ENCODE data around the gene HASPIN. TPM values are rescaled to one million over a fixed set of nuclear protein-coding genes. Genes with fewer than 3 reads are reported as not detected.

Gene HASPIN
- total and polyA plus RNA-seq, 9 of the 15 experiments (the other 6 are each of a cell fraction or from before 2014, with no cell fraction given), result 0.81 to 13.5 (median 9.9) TPM

DNA sequence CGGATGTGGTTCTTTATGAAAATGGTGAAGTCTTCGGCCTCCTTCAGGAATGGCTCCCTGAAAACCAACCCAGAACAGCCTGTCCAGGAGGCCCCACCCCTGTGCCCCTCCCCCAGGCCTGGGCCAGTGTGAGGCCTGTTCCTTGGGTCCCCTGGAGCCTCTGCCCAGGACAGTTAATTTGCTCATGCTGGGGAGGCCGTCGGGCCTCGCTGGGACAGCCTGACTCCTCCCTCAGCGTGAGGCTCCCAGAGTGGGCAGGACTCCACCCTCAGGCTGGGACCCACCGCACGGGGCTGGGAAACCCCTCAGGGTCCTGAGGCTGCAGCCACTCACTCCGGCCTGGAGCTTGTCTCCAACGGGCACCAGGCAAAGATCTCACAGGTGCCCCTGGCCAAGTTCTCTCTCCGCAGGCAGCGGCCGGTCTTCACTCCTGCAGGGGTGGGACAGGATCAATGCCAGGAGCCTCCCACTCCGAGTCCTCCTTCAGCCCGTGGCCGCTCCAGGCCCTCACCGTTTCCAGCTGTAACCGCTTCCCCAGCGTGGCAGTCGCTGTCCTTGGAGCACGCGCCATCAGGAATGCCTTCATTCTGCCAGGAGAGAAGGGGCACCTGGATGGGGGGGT is 33.5 kb upstream of the HASPIN start (continued):
- no peak for TF ChIP-seq SREBF1 (IDR thresholded peaks at IDR 0.05; ENCODE audit: borderline replicate concordance, low read depth, low read length)
- no peak for TF ChIP-seq ZNF586 (CRISPR knock-in tag; conservative IDR thresholded peaks at IDR 0.05)
- TF ChIP-seq, protein P1, sequence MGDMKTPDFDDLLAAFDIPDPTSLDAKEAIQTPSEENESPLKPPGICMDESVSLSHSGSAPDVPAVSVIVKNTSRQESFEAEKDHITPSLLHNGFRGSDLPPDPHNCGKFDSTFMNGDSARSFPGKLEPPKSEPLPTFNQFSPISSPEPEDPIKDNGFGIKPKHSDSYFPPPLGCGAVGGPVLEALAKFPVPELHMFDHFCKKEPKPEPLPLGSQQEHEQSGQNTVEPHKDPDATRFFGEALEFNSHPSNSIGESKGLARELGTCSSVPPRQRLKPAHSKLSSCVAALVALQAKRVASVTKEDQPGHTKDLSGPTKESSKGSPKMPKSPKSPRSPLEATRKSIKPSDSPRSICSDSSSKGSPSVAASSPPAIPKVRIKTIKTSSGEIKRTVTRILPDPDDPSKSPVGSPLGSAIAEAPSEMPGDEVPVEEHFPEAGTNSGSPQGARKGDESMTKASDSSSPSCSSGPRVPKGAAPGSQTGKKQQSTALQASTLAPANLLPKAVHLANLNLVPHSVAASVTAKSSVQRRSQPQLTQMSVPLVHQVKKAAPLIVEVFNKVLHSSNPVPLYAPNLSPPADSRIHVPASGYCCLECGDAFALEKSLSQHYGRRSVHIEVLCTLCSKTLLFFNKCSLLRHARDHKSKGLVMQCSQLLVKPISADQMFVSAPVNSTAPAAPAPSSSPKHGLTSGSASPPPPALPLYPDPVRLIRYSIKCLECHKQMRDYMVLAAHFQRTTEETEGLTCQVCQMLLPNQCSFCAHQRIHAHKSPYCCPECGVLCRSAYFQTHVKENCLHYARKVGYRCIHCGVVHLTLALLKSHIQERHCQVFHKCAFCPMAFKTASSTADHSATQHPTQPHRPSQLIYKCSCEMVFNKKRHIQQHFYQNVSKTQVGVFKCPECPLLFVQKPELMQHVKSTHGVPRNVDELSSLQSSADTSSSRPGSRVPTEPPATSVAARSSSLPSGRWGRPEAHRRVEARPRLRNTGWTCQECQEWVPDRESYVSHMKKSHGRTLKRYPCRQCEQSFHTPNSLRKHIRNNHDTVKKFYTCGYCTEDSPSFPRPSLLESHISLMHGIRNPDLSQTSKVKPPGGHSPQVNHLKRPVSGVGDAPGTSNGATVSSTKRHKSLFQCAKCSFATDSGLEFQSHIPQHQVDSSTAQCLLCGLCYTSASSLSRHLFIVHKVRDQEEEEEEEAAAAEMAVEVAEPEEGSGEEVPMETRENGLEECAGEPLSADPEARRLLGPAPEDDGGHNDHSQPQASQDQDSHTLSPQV (IDR thresholded peaks at IDR 0.05), result no peak
- TF ChIP-seq FOXK1 (CRISPR knock-in tag; IDR thresholded peaks at IDR 0.05; ENCODE audit: borderline replicate concordance), result no peak
- TF ChIP-seq, protein P2, sequence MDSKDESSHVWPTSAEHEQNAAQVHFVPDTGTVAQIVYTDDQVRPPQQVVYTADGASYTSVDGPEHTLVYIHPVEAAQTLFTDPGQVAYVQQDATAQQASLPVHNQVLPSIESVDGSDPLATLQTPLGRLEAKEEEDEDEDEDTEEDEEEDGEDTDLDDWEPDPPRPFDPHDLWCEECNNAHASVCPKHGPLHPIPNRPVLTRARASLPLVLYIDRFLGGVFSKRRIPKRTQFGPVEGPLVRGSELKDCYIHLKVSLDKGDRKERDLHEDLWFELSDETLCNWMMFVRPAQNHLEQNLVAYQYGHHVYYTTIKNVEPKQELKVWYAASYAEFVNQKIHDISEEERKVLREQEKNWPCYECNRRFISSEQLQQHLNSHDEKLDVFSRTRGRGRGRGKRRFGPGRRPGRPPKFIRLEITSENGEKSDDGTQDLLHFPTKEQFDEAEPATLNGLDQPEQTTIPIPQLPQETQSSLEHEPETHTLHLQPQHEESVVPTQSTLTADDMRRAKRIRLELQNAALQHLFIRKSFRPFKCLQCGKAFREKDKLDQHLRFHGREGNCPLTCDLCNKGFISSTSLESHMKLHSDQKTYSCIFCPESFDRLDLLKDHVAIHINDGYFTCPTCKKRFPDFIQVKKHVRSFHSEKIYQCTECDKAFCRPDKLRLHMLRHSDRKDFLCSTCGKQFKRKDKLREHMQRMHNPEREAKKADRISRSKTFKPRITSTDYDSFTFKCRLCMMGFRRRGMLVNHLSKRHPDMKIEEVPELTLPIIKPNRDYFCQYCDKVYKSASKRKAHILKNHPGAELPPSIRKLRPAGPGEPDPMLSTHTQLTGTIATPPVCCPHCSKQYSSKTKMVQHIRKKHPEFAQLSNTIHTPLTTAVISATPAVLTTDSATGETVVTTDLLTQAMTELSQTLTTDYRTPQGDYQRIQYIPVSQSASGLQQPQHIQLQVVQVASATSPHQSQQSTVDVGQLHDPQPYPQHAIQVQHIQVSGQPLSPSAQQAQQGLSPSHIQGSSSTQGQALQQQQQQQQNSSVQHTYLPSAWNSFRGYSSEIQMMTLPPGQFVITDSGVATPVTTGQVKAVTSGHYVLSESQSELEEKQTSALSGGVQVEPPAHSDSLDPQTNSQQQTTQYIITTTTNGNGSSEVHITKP (IDR thresholded peaks at IDR 0.05; ENCODE audit: partially characterized antibody), result no peak
- TF ChIP-seq SOX6 (IDR thresholded peaks at IDR 0.05), result no peak
- TF ChIP-seq MTA2 (IDR thresholded peaks at IDR 0.05; ENCODE audit: low read depth), result no peak
- no peak for TF ChIP-seq TEAD2 (tag; IDR thresholded peaks at IDR 0.05)
- TF ChIP-seq, protein P3, sequence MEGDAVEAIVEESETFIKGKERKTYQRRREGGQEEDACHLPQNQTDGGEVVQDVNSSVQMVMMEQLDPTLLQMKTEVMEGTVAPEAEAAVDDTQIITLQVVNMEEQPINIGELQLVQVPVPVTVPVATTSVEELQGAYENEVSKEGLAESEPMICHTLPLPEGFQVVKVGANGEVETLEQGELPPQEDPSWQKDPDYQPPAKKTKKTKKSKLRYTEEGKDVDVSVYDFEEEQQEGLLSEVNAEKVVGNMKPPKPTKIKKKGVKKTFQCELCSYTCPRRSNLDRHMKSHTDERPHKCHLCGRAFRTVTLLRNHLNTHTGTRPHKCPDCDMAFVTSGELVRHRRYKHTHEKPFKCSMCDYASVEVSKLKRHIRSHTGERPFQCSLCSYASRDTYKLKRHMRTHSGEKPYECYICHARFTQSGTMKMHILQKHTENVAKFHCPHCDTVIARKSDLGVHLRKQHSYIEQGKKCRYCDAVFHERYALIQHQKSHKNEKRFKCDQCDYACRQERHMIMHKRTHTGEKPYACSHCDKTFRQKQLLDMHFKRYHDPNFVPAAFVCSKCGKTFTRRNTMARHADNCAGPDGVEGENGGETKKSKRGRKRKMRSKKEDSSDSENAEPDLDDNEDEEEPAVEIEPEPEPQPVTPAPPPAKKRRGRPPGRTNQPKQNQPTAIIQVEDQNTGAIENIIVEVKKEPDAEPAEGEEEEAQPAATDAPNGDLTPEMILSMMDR (IDR thresholded peaks at IDR 0.05 in 2 of 3, conservative IDR thresholded peaks at IDR 0.05 in 1 of 3; ENCODE audit: insufficient read depth in 2 of 3, low read depth in 1 of 3, low read length in 3 of 3), result no peak
- no peak for TF ChIP-seq HNRNPL (IDR thresholded peaks at IDR 0.05; ENCODE audit: low read depth, low read length)
- TF ChIP-seq, protein P4, sequence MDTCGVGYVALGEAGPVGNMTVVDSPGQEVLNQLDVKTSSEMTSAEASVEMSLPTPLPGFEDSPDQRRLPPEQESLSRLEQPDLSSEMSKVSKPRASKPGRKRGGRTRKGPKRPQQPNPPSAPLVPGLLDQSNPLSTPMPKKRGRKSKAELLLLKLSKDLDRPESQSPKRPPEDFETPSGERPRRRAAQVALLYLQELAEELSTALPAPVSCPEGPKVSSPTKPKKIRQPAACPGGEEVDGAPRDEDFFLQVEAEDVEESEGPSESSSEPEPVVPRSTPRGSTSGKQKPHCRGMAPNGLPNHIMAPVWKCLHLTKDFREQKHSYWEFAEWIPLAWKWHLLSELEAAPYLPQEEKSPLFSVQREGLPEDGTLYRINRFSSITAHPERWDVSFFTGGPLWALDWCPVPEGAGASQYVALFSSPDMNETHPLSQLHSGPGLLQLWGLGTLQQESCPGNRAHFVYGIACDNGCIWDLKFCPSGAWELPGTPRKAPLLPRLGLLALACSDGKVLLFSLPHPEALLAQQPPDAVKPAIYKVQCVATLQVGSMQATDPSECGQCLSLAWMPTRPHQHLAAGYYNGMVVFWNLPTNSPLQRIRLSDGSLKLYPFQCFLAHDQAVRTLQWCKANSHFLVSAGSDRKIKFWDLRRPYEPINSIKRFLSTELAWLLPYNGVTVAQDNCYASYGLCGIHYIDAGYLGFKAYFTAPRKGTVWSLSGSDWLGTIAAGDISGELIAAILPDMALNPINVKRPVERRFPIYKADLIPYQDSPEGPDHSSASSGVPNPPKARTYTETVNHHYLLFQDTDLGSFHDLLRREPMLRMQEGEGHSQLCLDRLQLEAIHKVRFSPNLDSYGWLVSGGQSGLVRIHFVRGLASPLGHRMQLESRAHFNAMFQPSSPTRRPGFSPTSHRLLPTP (IDR thresholded peaks at IDR 0.05; ENCODE audit: borderline replicate concordance, extremely low read depth, insufficient read length), result no peak
- no peak for TF ChIP-seq KHSRP (IDR thresholded peaks at IDR 0.05)
- TF ChIP-seq SPI1 (IDR thresholded peaks at IDR 0.05; ENCODE audit: borderline replicate concordance, low read depth, low read length), result no peak
